ENCODE data around the gene LRRC41. TPM values are rescaled to one million over a fixed set of nuclear protein-coding genes. Genes with fewer than 3 reads are reported as not detected.
A peak's percentile ranks its signal among the peaks of the same experiment; 100 is the strongest.
"Not testable (repeated sequence)": the region's sequence is repeated elsewhere in the genome, so short reads cannot be mapped to it uniquely, and the experiment has no call there.

Gene LRRC41
- total RNA-seq, 1 experiment from 2014 or later: 64.1 TPM

DNA sequence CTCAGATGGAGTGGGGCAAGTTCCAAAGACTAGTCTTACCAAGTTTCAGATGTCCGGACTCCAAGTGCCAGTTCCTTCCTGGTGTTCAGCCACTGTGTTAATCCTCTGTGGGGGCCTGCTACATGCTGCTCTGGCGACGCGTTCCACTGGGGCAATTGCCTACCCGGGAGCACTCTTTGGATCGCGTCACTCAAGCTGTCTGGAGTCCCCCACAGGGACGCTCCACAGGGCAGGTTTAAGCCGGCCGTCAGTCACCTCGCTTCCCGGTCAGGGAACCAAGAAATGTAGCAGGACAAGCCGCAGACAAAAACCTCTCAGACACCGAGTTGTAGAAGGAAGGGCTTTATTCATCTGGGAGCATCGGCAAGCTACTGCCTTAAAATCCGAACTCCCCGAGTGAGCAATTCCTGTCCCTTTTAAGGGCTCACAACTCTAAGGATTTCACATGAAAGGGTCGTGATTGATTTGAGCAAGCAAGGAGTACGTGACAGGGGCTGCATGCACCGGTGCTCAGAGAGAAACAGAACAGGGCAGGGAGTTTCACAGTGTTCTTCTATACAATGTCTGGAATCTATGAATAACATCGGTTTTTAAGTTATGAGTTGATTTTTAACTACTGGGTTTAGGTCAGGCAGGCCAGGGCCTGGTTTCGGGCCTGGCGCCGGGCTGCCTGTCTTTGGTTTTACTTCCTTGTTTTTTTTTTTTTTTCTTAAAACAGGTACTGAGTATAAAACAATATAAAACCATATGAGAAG lies 28.5 kb upstream of the LRRC41 start:
- not testable (repeated sequence) for H3K36me3 ChIP-seq (ENCODE audit: insufficient read depth, low read length); H3K27me3 ChIP-seq (ENCODE audit: low read length); H3K9me2 ChIP-seq (replicated peaks; ENCODE audit: insufficient read depth, low read length); H4K20me1 ChIP-seq (ENCODE audit: insufficient read depth, low read depth, low read length); H3K9me3 ChIP-seq (ENCODE audit: low read length); H3K27ac ChIP-seq (ENCODE audit: low read length); H3K4me3 ChIP-seq (ENCODE audit: low read length); H3K79me2 ChIP-seq (ENCODE audit: low read length)
- peak overlapping the region; percentile 4; the same call in 1 of the 2 replicates for H3K9ac ChIP-seq (ENCODE audit: low read length)
- H3K4me1 ChIP-seq (ENCODE audit: low read length): peaks cover 33% of the 10 kb centered on the region
- DNase-seq: peak; percentile 49
- H2AFZ ChIP-seq (ENCODE audit: low read length): peak overlapping the region; percentile 74; the same call in 1 of the 2 replicates
- peak overlapping the region; percentile 7 for H3K4me2 ChIP-seq (ENCODE audit: low read depth, low read length, poor library complexity, severe bottlenecking)

DNA sequence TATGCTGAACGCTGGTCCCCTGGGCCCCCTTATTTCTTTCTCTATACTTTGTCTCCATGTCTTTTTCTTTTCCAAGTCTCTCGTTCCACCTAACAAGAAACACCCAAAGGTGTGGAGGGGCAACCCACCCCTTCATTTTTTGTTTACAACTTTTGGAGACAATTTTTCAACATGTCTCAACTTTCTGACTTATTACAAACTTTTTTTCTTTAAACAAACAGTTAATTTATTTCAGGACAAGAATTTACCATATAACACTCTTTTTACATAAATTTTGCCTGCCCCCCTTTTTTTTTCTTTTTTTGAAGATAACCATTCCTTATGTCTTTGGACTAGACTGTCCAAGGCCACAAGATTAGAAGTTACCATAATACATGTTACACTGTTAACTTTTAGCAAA lies 27.0 kb upstream of the LRRC41 start:
- H3K4me1 ChIP-seq (ENCODE audit: low read length): peaks cover 39% of the 10 kb centered on the region
- H3K9ac ChIP-seq (ENCODE audit: low read length); H3K27me3 ChIP-seq (ENCODE audit: low read length); H3K9me2 ChIP-seq (replicated peaks; ENCODE audit: insufficient read depth, low read length); H2AFZ ChIP-seq (ENCODE audit: low read length); H3K9me3 ChIP-seq (ENCODE audit: low read length); H3K4me3 ChIP-seq (ENCODE audit: low read length); H3K36me3 ChIP-seq (ENCODE audit: insufficient read depth, low read length); H3K27ac ChIP-seq (ENCODE audit: low read length); H3K79me2 ChIP-seq (ENCODE audit: low read length); H4K20me1 ChIP-seq (ENCODE audit: insufficient read depth, low read depth, low read length); H3K4me2 ChIP-seq (ENCODE audit: low read depth, low read length, poor library complexity, severe bottlenecking): not testable (repeated sequence)
- peak; percentile 25 for DNase-seq

DNA sequence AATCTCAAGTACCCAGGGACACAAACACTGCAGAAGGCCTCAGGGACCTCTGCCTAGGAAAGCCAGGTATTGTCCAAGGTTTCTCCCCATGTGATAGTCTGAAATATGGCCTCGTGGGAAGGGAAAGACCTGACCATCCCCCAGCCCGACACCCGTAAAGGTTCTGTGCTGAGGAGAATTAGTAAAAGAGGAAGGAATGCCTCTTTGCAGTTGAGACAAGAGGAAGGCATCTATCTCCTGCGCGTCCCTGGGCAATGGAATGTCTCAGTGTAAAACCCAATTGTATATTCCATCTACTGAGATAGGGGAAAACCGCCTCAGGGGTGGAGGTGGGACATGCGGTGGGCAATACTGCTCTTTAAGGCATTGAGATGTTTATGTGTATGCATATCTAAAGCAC lies 26.4 kb upstream of the LRRC41 start:
- H3K36me3 ChIP-seq (ENCODE audit: insufficient read depth, low read length); H2AFZ ChIP-seq (ENCODE audit: low read length); H3K9me2 ChIP-seq (replicated peaks; ENCODE audit: insufficient read depth, low read length); H4K20me1 ChIP-seq (ENCODE audit: insufficient read depth, low read depth, low read length); H3K4me2 ChIP-seq (ENCODE audit: low read depth, low read length, poor library complexity, severe bottlenecking); H3K4me3 ChIP-seq (ENCODE audit: low read length); H3K27me3 ChIP-seq (ENCODE audit: low read length); H3K27ac ChIP-seq (ENCODE audit: low read length); H3K9ac ChIP-seq (ENCODE audit: low read length); H3K9me3 ChIP-seq (ENCODE audit: low read length); DNase-seq; H3K79me2 ChIP-seq (ENCODE audit: low read length): not testable (repeated sequence)
- peaks cover 41% of the 10 kb centered on the region for H3K4me1 ChIP-seq (ENCODE audit: low read length)

DNA sequence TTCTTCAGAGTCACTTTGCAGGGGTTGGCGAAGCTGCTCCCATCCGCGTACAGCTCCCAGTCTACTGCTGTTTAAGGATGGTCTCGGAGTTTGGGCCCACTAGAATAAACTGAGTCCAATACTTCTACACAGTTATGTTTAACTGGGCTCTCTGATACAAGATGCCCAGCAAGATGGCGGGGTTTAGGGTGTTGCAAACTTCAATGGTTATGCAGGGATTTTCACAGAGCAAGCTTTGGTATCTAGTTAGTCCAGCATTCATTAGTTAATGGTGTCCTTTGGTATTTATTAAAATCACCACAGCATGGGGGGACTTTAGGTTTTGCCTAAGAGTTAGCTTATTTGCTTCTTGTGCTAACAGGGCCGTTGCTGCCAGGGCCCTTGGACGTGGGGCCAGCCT lies 24.8 kb upstream of the LRRC41 start:
- DNase-seq; H3K4me2 ChIP-seq (ENCODE audit: low read depth, low read length, poor library complexity, severe bottlenecking); H3K4me3 ChIP-seq (ENCODE audit: low read length); H2AFZ ChIP-seq (ENCODE audit: low read length); H3K9me3 ChIP-seq (ENCODE audit: low read length); H3K27me3 ChIP-seq (ENCODE audit: low read length); H3K9ac ChIP-seq (ENCODE audit: low read length); H3K9me2 ChIP-seq (replicated peaks; ENCODE audit: insufficient read depth, low read length); H3K36me3 ChIP-seq (ENCODE audit: insufficient read depth, low read length); H4K20me1 ChIP-seq (ENCODE audit: insufficient read depth, low read depth, low read length); H3K79me2 ChIP-seq (ENCODE audit: low read length); H3K27ac ChIP-seq (ENCODE audit: low read length): not testable (repeated sequence)
- H3K4me1 ChIP-seq (ENCODE audit: low read length): peaks cover 25% of the 10 kb centered on the region

DNA sequence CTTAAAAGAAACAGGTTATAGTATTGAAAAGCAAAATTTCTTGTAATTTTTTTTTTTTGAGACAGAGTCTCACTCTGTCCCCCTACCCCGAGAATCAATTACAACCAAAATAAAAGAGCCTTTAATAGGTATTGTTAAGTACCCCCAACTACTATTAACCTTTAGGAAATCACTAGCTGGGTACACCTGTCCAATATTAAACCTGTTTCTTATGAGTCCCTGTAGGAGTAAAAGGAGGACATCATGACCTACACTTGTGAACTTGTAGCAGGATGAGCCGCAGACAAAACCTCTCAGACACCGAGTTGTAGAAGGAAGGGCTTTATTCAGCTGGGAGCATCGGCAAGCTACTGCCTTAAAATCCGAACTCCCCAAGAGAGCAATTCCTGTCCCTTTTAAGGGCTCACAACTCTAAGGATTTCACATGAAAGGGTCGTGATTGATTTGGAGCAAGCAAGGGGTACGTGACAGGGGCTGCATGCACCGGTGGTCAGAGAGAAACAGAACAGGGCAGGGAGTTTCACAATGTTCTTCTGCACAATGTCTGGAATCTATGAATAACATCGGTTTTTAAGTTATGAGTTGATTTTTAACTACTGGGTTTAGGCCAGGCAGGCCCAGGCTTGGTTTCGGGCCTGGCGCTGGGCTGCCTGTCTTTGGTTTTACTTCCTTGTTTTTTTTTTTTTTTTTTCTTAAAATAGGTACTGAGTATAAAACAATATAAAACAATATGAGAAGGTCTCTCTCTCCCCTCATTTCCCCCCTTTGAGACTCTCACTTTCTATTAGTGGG lies 22.1 kb upstream of the LRRC41 start:
- not testable (repeated sequence) for H3K9me2 ChIP-seq (replicated peaks; ENCODE audit: insufficient read depth, low read length); H3K9me3 ChIP-seq (ENCODE audit: low read length); H3K36me3 ChIP-seq (ENCODE audit: insufficient read depth, low read length); H4K20me1 ChIP-seq (ENCODE audit: insufficient read depth, low read depth, low read length); H3K27me3 ChIP-seq (ENCODE audit: low read length); H3K79me2 ChIP-seq (ENCODE audit: low read length); H3K27ac ChIP-seq (ENCODE audit: low read length); DNase-seq; H3K4me1 ChIP-seq (ENCODE audit: low read length); H3K4me3 ChIP-seq (ENCODE audit: low read length); H3K9ac ChIP-seq (ENCODE audit: low read length)
- peak overlapping the region; percentile 50; the same call in 1 of the 2 replicates for H2AFZ ChIP-seq (ENCODE audit: low read length)
- H3K4me2 ChIP-seq (ENCODE audit: low read depth, low read length, poor library complexity, severe bottlenecking): peak overlapping the region; percentile 15

GRCh38 chr1:46322191-46322590 lies 18.8 kb upstream of the LRRC41 start:
- H3K79me2 ChIP-seq (ENCODE audit: low read length); H3K4me3 ChIP-seq (ENCODE audit: low read length); DNase-seq; H3K9ac ChIP-seq (ENCODE audit: low read length); H3K9me3 ChIP-seq (ENCODE audit: low read length); H3K4me2 ChIP-seq (ENCODE audit: low read depth, low read length, poor library complexity, severe bottlenecking); H3K36me3 ChIP-seq (ENCODE audit: insufficient read depth, low read length); H3K9me2 ChIP-seq (replicated peaks; ENCODE audit: insufficient read depth, low read length); H2AFZ ChIP-seq (ENCODE audit: low read length); H3K4me1 ChIP-seq (ENCODE audit: low read length); H3K27ac ChIP-seq (ENCODE audit: low read length); H3K27me3 ChIP-seq (ENCODE audit: low read length); H4K20me1 ChIP-seq (ENCODE audit: insufficient read depth, low read depth, low read length): not testable (repeated sequence)

- not testable (repeated sequence) for DNase-seq; H3K27me3 ChIP-seq (ENCODE audit: low read length); H3K4me2 ChIP-seq (ENCODE audit: low read depth, low read length, poor library complexity, severe bottlenecking); H3K9ac ChIP-seq (ENCODE audit: low read length); H3K36me3 ChIP-seq (ENCODE audit: insufficient read depth, low read length); H3K4me1 ChIP-seq (ENCODE audit: low read length); H3K4me3 ChIP-seq (ENCODE audit: low read length); H4K20me1 ChIP-seq (ENCODE audit: insufficient read depth, low read depth, low read length); H3K9me3 ChIP-seq (ENCODE audit: low read length); H2AFZ ChIP-seq (ENCODE audit: low read length); H3K27ac ChIP-seq (ENCODE audit: low read length); H3K79me2 ChIP-seq (ENCODE audit: low read length); H3K9me2 ChIP-seq (replicated peaks; ENCODE audit: insufficient read depth, low read length)
Observed at GRCh38 chr1:46319960-46320914, 16.8 kb upstream of the LRRC41 start.

DNA sequence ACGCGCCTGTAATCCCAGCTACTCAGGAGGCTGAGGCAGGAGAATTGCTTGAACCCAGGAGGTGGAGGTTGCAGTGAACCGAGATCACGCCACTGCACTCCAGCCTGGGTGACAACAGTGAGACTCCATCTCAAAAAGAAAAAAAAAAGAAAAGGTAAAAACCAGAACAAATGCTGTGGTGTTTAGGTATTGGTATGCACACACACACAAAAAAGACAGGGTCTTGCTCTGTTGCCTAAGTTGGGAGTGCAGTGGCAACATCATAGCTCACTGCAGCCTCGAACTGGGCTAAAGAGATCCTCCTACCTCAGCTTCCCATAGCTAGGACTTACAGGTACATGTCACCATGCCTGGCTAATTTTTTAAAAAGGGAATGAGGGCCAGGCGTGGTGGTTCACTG lies 15.9 kb upstream of the LRRC41 start:
- not testable (repeated sequence) for DNase-seq; H3K27ac ChIP-seq (ENCODE audit: low read length); H3K4me2 ChIP-seq (ENCODE audit: low read depth, low read length, poor library complexity, severe bottlenecking); H3K79me2 ChIP-seq (ENCODE audit: low read length); H4K20me1 ChIP-seq (ENCODE audit: insufficient read depth, low read depth, low read length); H3K4me1 ChIP-seq (ENCODE audit: low read length); H2AFZ ChIP-seq (ENCODE audit: low read length); H3K9ac ChIP-seq (ENCODE audit: low read length); H3K4me3 ChIP-seq (ENCODE audit: low read length); H3K9me2 ChIP-seq (replicated peaks; ENCODE audit: insufficient read depth, low read length); H3K9me3 ChIP-seq (ENCODE audit: low read length); H3K27me3 ChIP-seq (ENCODE audit: low read length)
- H3K36me3 ChIP-seq (ENCODE audit: insufficient read depth, low read length): peaks cover 11% of the 10 kb centered on the region; the same call in 1 of the 2 replicates

Data from Karpas-422 (cell line).